ENCODE results near the gene FAM81B.

- TF ChIP-seq CTCF (conservative IDR thresholded peaks at IDR 0.05 in 1 of 2, IDR thresholded peaks at IDR 0.05 in 1 of 2; ENCODE audit: extremely low read depth in 1 of 2, insufficient read depth in 1 of 2, low read depth in 1 of 2, low read length in 2 of 2) (no peak), EZH2 (IDR thresholded peaks at IDR 0.05; ENCODE audit: borderline replicate concordance, low read length) (no peak)
These were observed 63.4 kb downstream of the FAM81B start for GRCh38 chr5:95454536-95454935.
